ENCODE results near the gene CIAO3. TPM values are rescaled to one million over a fixed set of nuclear protein-coding genes. Genes with fewer than 3 reads are reported as not detected.

The CIAO3 gene
- total and polyA plus RNA-seq, 8 donors: 11.1 to 72.9 (median 16.3) TPM

DNA sequence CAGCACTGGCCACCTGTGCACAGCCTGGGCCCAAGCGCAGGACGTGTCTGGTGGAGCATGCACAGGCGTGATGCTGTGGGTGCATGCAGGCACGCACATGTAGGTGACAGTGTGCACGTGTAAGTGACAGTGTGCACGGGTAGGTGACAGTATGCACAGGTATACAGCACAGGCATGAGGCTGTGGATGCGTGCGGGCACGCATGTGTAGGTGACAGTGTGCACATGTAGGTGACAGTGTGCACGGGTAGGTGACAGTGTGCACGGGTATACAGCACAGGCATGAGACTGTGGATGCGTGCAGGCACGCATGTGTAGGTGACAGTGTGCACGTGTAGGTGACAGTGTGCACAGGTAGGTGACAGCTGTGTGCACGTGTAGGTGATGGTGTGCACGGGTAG is 39.5 kb upstream of the CIAO3 start:
- no peaks in the 10 kb centered on the region for H3K9me3 ChIP-seq
- no peaks in the 10 kb centered on the region for H3K4me1 ChIP-seq
- WGBS, 2 donors: 62 to 73% methylated on average over 16 of the region's 16 CpGs
- no peak overlapping the region for H3K27ac ChIP-seq
- TF ChIP-seq, protein P1, sequence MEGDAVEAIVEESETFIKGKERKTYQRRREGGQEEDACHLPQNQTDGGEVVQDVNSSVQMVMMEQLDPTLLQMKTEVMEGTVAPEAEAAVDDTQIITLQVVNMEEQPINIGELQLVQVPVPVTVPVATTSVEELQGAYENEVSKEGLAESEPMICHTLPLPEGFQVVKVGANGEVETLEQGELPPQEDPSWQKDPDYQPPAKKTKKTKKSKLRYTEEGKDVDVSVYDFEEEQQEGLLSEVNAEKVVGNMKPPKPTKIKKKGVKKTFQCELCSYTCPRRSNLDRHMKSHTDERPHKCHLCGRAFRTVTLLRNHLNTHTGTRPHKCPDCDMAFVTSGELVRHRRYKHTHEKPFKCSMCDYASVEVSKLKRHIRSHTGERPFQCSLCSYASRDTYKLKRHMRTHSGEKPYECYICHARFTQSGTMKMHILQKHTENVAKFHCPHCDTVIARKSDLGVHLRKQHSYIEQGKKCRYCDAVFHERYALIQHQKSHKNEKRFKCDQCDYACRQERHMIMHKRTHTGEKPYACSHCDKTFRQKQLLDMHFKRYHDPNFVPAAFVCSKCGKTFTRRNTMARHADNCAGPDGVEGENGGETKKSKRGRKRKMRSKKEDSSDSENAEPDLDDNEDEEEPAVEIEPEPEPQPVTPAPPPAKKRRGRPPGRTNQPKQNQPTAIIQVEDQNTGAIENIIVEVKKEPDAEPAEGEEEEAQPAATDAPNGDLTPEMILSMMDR (IDR thresholded peaks at IDR 0.05): no peak
- H3K4me3 ChIP-seq: no peak overlapping the region
- no peaks in the 10 kb centered on the region for H3K36me3 ChIP-seq
- DNase-seq (no peak), ATAC-seq (no peak), FAIRE-seq (no peak)
- H3K27me3 ChIP-seq: no peaks in the 10 kb centered on the region
- intact Hi-C loops (cut with DNase I): loop anchor here in 1 of 3 donors (10.0 kb wide), 1 partner anchor 75 kb away; the partner anchor contains the start of gene FBXL16

DNA sequence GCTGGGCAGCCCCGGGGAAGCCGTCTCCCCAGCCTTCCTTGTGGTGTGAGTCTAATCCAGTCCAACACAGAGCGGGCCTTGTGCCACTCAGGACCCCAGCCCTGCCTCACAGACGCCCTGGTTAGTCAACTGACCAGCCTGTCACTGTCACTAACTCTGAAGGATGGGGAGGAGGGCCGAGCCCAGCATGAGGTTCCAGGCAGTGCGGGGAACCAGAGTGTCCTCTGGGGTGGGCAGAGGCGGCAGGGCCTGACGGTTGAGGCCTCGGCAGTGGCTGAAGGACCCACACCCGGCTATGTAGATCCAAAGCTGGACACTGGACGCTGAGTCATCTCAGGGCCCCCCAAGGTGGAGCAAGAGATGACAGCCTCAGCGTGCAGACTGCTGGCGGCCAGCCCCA is 38.8 kb upstream of the CIAO3 start:
- DNase-seq: no peak
- TF ChIP-seq, protein P1 (IDR thresholded peaks at IDR 0.05): no peak
- H3K27me3 ChIP-seq: no peaks in the 10 kb centered on the region
- no peaks in the 10 kb centered on the region for H3K9me3 ChIP-seq
- no peak for FAIRE-seq
- H3K4me1 ChIP-seq: no peaks in the 10 kb centered on the region
- no peak overlapping the region for H3K27ac ChIP-seq
- ATAC-seq: no peak
- 49 to 62% methylated on average over 13 of the region's 13 CpGs for WGBS, 2 donors
- H3K4me3 ChIP-seq: no peak overlapping the region
- intact Hi-C loops (cut with DNase I): no loop called here
- H3K36me3 ChIP-seq: no peaks in the 10 kb centered on the region

DNA sequence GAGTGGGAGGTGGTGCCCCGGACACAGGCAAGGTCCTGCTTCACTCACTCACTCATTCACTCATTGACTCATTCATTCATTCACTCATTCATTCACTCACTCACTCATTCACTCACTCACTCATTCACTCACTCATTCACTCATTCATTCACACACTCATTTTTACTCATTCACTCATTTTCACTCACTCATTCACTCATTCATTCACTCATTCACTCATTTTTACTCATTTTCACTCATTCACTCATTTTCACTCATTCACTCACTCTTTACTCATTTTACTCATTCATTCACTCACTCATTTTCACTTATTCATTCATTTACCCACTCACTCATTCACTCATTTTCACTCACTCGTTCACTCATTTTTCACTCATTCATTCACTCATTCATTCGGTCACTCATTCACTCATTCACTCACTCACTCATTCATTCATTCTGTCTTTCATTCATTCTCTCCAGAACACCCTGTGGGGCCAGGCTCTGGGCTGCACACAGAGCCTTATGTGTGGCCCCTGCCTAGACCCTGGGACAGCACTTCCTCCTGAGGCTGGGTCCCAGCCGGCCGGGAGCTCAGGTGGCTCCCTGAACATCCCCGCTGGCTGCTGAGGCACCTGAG is 38.2 kb upstream of the CIAO3 start:
- TF ChIP-seq, protein P1 (IDR thresholded peaks at IDR 0.05): no peak
- 62 to 81% methylated on average over 6 of the region's 6 CpGs for WGBS, 2 donors
- no peak for FAIRE-seq
- intact Hi-C loops (cut with DNase I): no loop called here
- ATAC-seq: no peak
- Histone ChIP-seq H3K36me3 (no peaks in the 10 kb centered on the region), H3K27me3 (no peaks in the 10 kb centered on the region), H3K9me3 (no peaks in the 10 kb centered on the region), H3K27ac (no peak overlapping the region), H3K4me3 (no peak overlapping the region), H3K4me1 (no peaks in the 10 kb centered on the region)
- DNase-seq: no peak

DNA sequence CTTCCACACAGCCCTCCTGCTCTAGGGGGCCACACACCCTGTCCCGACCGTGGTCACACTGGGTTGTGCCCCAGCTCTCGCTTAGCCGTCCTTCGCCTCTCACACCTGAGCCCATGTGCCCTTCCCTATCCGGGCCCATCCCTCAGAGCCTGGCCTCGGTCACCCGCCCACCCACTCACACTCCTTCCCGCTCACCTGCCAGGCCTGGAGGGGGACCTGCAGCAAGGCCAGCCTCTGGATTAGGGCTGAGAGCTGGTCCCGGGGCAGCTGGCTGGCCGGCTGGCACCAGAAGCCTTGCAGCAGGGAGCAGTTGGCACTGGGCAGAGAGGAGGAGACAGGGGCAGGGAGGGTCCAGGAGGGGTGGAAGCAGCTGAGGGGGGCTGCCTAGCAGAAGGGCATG is 37.6 kb upstream of the CIAO3 start:
- intact Hi-C loops (cut with DNase I): no loop called here
- no peaks in the 10 kb centered on the region for H3K27me3 ChIP-seq
- no peaks in the 10 kb centered on the region for H3K4me1 ChIP-seq
- H3K27ac ChIP-seq: no peak overlapping the region
- TF ChIP-seq, protein P1 (IDR thresholded peaks at IDR 0.05): no peak
- no peak overlapping the region for H3K4me3 ChIP-seq
- H3K36me3 ChIP-seq: no peaks in the 10 kb centered on the region
- WGBS, 2 donors: 57 to 62% methylated on average over 11 of the region's 11 CpGs
- ATAC-seq (peak in 1 of 4 donors; percentile 8), FAIRE-seq (no peak), DNase-seq (no peak)
- no peaks in the 10 kb centered on the region for H3K9me3 ChIP-seq

DNA sequence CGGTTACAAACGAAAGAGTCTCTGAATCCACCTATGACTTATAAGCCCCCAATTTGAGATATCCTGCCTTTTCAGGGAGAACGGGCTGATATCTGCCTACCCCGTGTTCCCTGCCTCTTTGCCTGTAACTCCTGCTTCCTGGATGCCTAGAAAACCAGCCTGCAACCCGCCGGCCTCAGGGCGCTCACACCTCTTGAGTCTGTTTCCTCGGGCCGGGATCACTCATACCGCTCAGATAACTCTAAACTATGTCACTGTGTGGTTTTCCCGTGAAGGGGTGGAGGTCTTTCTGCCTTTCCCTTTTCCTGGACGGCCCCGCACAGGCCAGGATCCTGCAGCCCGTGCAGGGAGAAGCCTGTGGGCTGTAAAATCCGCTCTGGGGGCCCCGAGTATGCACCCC is 37.0 kb upstream of the CIAO3 start:
- Histone ChIP-seq H3K36me3 (no peaks in the 10 kb centered on the region), H3K4me3 (no peak overlapping the region), H3K27ac (no peak overlapping the region), H3K9me3 (no peaks in the 10 kb centered on the region), H3K27me3 (no peaks in the 10 kb centered on the region), H3K4me1 (no peaks in the 10 kb centered on the region)
- TF ChIP-seq, protein P1 (IDR thresholded peaks at IDR 0.05): no peak
- ATAC-seq (no peak), FAIRE-seq (no peak), DNase-seq (no peak)
- intact Hi-C loops (cut with DNase I): no loop called here
- WGBS, 2 donors: 29 to 35% methylated on average over 16 of the region's 16 CpGs

Measured in pancreas (tissue), 10 donors.